Measurements from ENCODE around the gene BLMH.

- TF ChIP-seq L3MBTL2 (conservative IDR thresholded peaks at IDR 0.05) (no peak), SP1 (IDR thresholded peaks at IDR 0.05) (no peak), ARNT (IDR thresholded peaks at IDR 0.05) (no peak), FOXK2 (IDR thresholded peaks at IDR 0.05) (no peak), NFRKB (IDR thresholded peaks at IDR 0.05) (no peak), HDGF (IDR thresholded peaks at IDR 0.05; ENCODE audit: borderline replicate concordance) (no peak), BHLHE40 (IDR thresholded peaks at IDR 0.05; ENCODE audit: borderline replicate concordance) (no peak)
These were observed 81.4 kb downstream of the BLMH start for GRCh38 chr17:30210366-30210765.
